Glutamatergic neuron (in vitro differentiated cells): ENCODE data around the gene IRF9. TPM values are rescaled to one million over a fixed set of nuclear protein-coding genes. Genes with fewer than 3 reads are reported as not detected.
A peak's percentile ranks its signal among the peaks of the same experiment; 100 is the strongest.

Experiments used
- DNase-seq: peaks from one replicate; pipeline ENCODE4 v3.0.0; 2022
- H3K27ac Mint-ChIP-seq: one replicate; pipeline ENCODE4 v1.8.0; 2020; ENCODE audit warnings: mild to moderate bottlenecking, mixed read lengths, inconsistent platforms; ENCODE audit not compliant: unreplicated experiment
- H3K27me3 Mint-ChIP-seq: one replicate; pipeline ENCODE4 v1.8.0; 2020; ENCODE audit warnings: mild to moderate bottlenecking, moderate library complexity, mixed read lengths, inconsistent platforms; ENCODE audit not compliant: unreplicated experiment
- H3K36me3 Mint-ChIP-seq: one replicate; pipeline ENCODE4 v1.8.0; 2020; ENCODE audit warnings: mild to moderate bottlenecking, mixed read lengths, inconsistent platforms; ENCODE audit not compliant: unreplicated experiment
- H3K4me1 Mint-ChIP-seq: one replicate; pipeline ENCODE4 v1.8.0; 2020; ENCODE audit warnings: mild to moderate bottlenecking, low read depth, mixed read lengths, inconsistent platforms; ENCODE audit not compliant: unreplicated experiment
- H3K4me3 Mint-ChIP-seq: one replicate; pipeline ENCODE4 v1.8.0; 2020; ENCODE audit warnings: mild to moderate bottlenecking, mixed read lengths, inconsistent platforms; ENCODE audit not compliant: unreplicated experiment
- H3K9me3 Mint-ChIP-seq: one replicate; pipeline ENCODE4 v1.8.0; 2020; ENCODE audit warnings: mild to moderate bottlenecking, moderate library complexity, mixed read lengths, inconsistent platforms; ENCODE audit not compliant: unreplicated experiment
- total RNA-seq: library from RNA; stranded (reverse); fragmentation: NEBNext Ultra II Directional; extraction: Animal tissue kit (Norgen Biotek cat#: 25700); gene quantifications from one replicate; pipeline ENCODE4 v1.2.1, GENCODE V29; 2021; ENCODE audit not compliant: unreplicated experiment
- TF ChIP-seq, protein P1 (sequence below): fragments of 200-600 bp; sonication (generic); IDR thresholded peaks from one replicate; pipeline ENCODE4 v1.5.0; 2021; ENCODE audit not compliant: partially characterized antibody, unreplicated experiment

The IRF9 gene
- total RNA-seq, 1 donor from 2014 or later: 31.0 TPM

DNA sequence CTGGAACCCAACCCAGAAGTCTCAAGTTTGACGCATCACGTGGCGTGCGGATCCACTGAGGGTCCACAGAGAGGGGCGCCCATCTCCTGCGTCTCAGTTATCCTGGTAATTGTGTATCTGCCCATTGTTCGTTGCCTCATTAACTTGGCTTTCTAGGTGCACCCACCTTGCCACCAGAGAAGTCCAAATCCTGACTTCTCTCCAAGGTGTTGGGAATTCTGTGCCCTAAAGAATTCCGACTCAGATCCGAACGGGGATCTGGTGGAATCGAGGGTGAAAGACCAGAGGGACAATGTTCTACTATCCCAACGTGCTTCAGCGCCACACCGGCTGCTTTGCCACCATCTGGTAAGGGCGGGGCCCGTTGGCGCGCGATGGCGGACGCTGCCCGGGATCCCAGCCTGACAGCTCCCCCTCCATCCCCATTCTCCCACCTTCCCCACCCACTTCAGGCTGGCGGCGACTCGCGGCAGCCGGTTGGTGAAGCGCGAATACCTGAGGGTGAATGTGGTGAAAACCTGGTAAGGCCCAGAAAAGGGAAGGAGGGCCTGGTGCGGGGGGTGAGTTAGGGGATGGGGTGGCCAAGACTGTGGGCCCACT, 11.3 kb downstream of the IRF9 start:
- peak overlapping the region; percentile 94 for H3K4me3 Mint-ChIP-seq
- TF ChIP-seq, protein P1, sequence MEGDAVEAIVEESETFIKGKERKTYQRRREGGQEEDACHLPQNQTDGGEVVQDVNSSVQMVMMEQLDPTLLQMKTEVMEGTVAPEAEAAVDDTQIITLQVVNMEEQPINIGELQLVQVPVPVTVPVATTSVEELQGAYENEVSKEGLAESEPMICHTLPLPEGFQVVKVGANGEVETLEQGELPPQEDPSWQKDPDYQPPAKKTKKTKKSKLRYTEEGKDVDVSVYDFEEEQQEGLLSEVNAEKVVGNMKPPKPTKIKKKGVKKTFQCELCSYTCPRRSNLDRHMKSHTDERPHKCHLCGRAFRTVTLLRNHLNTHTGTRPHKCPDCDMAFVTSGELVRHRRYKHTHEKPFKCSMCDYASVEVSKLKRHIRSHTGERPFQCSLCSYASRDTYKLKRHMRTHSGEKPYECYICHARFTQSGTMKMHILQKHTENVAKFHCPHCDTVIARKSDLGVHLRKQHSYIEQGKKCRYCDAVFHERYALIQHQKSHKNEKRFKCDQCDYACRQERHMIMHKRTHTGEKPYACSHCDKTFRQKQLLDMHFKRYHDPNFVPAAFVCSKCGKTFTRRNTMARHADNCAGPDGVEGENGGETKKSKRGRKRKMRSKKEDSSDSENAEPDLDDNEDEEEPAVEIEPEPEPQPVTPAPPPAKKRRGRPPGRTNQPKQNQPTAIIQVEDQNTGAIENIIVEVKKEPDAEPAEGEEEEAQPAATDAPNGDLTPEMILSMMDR: no peak
- peak; percentile 36 for DNase-seq
- H3K27me3 Mint-ChIP-seq: peaks cover 3% of the 10 kb centered on the region
- no peaks in the 10 kb centered on the region for H3K36me3 Mint-ChIP-seq
- H3K9me3 Mint-ChIP-seq: peaks cover 3% of the 10 kb centered on the region
- peak overlapping the region; percentile 88 for H3K27ac Mint-ChIP-seq
- peaks cover 4% of the 10 kb centered on the region for H3K4me1 Mint-ChIP-seq

DNA sequence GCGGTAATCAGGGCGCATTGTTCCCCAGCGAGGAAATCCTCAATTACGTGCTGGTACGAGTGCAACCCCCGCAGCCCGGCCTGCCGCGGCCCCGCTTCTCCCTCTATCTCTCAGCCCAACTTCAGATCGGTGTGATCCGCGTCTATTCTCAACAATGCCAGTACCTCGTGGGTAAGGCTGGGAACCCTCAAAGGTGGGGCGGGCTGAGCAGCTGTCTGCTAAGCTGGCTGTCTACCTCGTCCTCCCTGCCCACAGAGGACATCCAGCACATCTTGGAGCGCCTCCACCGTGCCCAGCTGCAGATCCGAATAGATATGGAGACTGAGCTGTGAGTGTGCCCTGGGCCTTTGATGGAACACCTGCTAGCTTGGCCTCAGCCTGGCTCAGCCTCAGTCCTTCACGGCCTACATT, 11.8 kb downstream of the IRF9 start:
- H3K4me3 Mint-ChIP-seq: peak overlapping the region; percentile 94
- peak overlapping the region; percentile 59 for H3K27ac Mint-ChIP-seq
- peaks cover 3% of the 10 kb centered on the region for H3K9me3 Mint-ChIP-seq
- DNase-seq: no peak
- no peaks in the 10 kb centered on the region for H3K36me3 Mint-ChIP-seq
- TF ChIP-seq, protein P1: no peak
- H3K27me3 Mint-ChIP-seq: peaks cover 3% of the 10 kb centered on the region
- H3K4me1 Mint-ChIP-seq: peaks cover 4% of the 10 kb centered on the region

DNA sequence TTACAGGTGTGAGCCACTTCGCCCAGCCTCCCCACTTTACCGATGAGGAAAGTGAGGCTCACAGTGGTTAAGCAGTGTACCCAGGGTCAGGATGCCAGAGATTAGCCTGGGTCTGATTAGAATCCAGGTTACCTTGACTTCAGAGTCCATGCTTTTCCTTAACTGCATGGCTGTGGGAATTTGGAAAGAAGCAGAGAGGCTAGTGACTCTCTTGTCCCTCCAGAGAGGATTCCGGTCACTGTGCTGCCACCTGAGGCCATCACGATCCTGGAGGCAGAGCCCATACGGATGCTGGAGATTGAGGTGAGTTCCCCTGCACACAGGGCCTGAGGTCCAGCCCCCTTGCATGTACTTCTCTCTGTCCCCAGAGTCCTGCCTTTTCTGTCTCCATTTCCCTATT, 15.5 kb downstream of the IRF9 start:
- Mint-ChIP-seq H3K36me3 (no peaks in the 10 kb centered on the region), H3K9me3 (peaks cover 7% of the 10 kb centered on the region), H3K4me3 (no peak overlapping the region), H3K27ac (no peak overlapping the region), H3K27me3 (peaks cover 7% of the 10 kb centered on the region), H3K4me1 (peaks cover 11% of the 10 kb centered on the region)
- TF ChIP-seq, protein P1: no peak
- DNase-seq: no peak

DNA sequence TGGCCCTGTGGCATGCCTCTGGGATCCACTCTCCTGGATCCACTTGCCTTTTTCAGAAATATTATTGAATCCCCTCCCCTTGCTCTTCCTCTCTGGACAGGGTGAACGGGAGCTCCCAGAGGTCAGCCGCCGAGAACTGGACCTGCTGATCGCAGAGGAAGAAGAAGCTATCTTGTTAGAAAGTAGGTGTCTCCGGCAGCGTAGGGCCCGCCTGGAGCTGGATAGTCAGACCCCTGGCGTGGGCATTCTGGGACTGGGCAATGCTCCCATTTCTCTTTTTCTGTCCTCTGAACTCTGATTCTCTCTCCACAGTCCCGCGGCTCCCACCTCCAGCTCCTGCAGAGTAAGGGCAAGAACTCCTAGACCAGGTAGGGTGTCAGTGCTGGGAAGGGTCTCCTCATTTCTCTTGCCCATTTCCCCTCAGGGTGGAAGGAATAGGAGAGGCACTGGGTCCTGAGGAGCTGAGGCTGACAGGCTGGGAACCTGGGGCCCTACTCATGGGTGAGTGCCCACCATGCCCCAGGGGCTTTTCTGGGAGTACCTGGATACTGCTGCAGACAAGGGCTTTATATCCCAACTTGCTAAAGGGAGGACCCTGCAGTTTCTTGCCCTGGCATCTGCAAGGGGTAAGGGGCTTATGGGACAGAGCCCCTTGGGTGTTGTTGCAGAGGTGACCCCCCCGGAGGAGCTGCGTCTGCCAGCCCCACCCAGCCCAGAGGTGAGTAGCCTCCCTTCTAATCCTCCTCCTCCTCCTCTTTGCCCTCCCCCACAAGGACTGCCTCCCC, 16.2 kb downstream of the IRF9 start:
- DNase-seq: no peak
- Mint-ChIP-seq H3K27ac (no peak overlapping the region), H3K9me3 (peaks cover 7% of the 10 kb centered on the region), H3K27me3 (peaks cover 7% of the 10 kb centered on the region), H3K4me3 (no peak overlapping the region), H3K36me3 (no peaks in the 10 kb centered on the region), H3K4me1 (peaks cover 11% of the 10 kb centered on the region)
- TF ChIP-seq, protein P1: no peak

DNA sequence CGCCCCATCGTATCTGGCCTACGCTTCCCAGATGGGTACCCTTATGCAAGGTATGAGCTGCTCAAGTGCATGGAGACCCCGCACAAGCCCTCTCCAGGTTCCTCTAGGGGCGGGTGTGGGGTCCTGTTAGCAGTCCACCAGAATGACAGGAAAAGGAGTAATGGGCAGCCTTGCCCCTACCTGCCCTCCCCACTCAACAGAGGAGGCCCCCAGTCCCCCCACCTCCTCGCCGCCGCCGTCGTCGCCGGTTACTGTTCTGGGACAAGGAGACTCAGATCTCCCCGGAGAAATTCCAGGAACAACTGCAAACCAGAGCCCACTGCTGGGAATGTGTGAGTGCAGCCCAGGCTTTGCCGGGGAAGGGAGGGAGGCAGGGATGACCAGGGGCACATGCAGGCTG, 16.8 kb downstream of the IRF9 start:
- Mint-ChIP-seq H3K27me3 (peaks cover 6% of the 10 kb centered on the region), H3K9me3 (peaks cover 7% of the 10 kb centered on the region), H3K36me3 (no peaks in the 10 kb centered on the region), H3K4me3 (no peak overlapping the region), H3K27ac (no peak overlapping the region), H3K4me1 (peaks cover 11% of the 10 kb centered on the region)
- DNase-seq: no peak
- TF ChIP-seq, protein P1: no peak
